ENCODE results near the gene LRRN2.

The LRRN2 gene

DNA sequence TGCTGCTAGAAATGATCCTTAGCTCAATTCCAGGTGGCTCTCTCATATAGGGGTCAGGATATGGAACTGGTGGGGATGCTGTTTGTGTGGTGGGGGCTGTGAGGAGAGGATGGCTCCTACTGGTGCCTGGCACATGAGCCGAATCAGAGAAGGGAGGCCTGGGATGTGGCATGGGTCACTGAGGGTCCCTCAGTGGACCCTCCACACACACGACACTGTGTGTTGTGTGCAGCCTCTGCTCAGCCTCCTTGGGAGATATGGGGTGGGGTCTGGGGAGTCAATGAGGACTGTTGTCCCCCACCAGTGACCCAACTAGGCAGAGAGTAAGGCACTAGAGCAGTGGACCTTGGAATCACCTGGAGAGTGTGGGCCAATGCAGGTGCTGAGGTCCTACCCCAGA lies 3.2 kb upstream of the LRRN2 start:
- DNase-seq = no peak

DNA sequence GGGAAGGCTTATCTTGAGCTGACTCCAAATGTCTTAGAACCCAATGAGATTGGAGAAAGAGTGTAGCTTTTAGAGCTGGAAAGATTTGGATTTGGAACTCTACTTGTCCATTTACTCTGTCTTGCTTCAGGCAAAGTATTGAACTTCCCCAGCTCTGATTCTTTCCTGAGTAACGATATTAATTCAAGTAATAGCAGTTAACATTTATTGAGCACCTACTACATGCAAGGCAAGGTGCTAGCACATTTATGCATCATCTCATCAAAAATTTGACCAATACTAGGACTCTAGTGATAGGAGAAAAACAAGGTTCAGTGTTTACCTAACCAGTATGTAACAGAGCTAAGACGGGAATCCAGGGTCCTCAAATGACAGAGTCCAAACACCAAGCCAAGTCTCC lies 2.5 kb upstream of the LRRN2 start:
- DNase-seq = no peak

DNA sequence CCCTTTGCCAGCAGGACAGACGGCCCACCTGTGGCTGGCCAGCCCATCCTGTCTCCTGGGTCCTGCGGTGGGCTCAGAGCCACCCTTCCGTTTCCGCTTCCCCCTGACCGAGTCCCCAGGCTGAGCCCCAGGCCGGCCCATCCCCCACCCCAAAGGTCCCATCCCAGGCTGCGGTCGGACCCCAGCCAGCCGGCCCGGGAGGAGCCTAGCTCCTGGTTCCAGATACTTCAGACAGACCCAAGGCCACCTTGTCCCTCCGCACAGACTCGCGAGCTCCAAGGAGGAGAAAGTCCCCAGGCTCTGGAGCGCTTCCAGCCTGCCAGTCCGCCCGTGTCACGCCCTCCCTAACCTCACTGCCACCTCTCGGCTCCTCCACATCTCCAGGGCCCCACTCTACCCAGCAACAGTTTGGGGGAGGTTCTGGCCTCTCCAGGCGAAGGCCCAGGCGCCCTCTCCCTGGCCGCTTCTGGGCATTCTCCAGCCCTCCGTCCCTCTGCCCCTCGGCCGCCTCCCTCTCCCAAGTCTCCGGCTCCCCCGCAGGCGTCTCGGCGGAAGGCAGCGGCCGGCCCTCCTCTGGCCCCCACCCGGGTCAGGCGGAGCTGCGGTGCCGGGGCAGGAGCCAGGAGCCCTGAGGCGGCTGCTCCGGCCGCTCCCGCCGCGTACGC lies 835 bp downstream of the LRRN2 start:
- DNase-seq = no peak

DNA sequence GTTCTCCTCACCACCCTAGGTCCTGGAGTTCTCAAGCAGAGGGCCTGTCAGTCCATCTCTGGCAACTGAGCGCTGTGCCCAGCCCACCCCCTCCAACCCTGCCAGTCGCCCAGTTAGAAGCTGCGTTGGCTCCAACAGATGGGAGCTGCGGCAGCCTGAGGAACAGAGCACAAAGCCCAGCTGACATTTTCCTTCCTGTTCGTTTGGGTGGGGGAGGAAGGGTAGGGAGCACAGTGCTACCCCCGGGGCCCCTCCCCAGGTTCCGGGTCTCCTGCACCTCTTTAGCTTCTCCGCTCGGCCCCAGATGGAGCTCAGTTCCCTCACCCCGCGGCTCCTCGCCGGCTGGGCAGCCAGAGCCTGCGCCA lies 1.4 kb downstream of the LRRN2 start:
- DNase-seq = no peak

DNA sequence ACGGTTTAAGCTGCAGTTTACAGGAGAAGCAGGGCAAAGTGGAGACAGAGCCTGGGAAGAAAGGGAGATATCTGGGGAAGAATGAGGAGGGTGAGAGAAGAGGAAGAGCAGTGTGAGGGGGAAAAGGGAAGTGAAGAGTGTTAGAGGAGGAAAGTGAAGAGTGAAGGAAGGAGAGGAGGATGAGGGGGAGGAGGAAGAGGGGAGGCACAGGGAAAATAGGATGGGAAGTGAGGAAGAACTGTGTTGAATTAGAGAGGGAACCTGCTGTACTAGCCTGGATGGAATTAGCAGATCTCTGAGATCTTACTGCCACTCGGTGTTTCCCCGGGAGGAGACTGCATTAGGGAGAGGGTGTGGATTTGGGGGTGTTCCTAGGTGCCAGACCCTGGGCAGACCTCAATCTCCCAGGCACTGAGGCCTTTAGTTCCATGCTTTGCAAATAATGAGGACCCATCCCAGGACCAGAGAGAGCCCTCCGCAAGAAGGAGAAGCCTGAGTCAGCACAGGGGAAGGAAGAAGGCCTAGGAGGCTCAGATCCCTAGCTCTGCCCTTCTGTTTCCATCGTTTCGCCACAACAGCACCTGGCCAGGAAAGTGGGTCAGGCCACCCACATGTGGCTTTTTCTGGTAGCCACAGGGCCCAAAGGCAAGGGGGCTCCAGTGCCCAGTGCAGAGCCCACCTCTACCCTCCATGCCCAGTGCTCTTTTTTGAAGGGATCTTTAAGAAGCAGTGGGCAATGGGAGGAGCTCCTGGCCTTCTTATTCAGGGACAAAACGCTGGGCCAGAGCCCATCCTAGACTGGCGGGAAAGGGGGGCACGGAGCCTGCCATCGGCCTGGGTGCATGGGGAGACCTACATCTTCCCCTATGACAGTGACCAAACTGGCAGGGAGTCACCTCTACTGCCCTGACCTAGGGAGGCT lies 2.0 kb downstream of the LRRN2 start:
- DNase-seq = no peak

DNA sequence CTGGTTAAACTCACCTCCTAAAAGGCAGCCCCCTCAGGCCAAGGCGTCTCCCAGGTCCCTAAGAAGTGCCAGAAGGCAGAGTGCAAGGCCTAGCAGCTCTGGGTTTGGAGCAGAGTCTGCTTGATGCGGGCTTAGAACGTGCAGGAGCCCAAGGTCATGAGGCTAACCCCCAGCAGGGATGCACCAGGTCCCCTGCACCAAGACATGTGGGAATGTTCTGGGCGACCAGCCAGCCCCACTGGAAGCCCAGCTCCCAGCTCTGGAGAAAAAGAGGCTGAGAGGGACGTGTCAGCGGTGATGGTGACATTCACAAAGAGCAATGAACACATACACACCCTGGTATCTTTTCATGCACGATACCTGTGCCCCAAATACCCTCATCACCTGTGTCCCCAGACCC lies 5.1 kb downstream of the LRRN2 start:
- DNase-seq = no peak

- DNase-seq = no peak
These were observed 5.5 kb downstream of the LRRN2 start for GRCh38 chr1:204680051-204680450.

GRCh38 chr1:204678721-204679475 lies 6.6 kb downstream of the LRRN2 start:
- no peak for DNase-seq

DNA sequence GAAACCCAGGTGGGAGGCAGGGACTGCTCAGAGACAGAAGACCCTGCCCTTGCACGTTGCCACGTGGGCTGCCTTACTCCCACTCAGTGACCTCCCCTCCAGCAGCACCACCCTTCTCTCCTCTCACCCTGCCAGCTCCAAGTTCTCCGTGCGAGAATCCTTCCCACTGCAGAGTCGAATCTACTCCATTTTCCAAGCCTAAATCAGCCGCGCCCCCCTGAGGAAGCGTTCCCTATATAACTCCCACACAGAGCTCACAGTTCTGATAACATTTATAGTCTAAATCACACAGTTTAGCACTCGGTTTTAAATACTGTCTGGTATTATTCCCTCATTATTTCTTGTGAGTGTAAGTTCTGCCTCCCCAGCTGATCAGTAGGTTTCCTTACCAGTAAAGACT lies 7.7 kb downstream of the LRRN2 start:
- no peak for DNase-seq

GRCh38 chr1:204676043-204676442 lies 9.5 kb downstream of the LRRN2 start:
- DNase-seq = no peak

DNA sequence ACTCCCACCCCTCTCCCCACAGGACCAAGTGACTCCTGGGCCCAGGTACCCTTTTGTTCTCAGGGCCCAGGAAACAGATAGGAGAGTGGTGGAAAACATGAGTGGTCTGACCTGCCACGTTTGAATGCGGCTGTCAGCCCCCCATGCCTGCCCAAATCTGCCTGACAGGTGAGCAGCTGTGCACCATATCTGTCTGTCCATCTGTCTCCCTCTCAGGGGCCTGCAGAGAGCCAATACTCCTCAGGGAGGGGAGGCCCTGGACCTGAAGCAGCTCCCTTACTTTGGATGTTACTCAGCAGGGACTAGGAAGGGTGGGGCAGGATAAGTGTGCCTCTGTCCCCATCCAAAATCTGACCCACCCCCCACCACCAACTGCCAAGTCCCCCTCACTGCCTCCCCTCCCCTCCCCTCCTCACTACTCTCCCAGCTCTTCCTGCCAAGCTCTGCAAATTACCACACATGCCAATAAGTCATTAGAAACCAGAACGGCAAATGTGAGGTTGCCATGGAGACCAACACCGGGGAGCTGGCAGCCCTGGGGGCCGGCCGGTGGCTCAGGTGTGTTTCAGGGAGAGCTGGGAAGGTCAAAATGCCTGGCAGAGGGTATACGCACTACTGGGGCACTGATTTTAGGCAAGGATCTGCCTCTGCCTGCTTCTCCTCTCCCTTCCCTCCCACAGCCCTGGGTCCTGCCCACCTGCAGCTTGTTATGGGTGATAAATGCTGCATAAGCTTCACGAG lies 11.5 kb downstream of the LRRN2 start:
- DNase-seq = no peak

- DNase-seq = no peak
These were observed 12.3 kb downstream of the LRRN2 start for GRCh38 chr1:204673209-204673608.

GRCh38 chr1:204672482-204673121 lies 12.9 kb downstream of the LRRN2 start:
- DNase-seq = no peak

GRCh38 chr1:204672069-204672468 lies 13.5 kb downstream of the LRRN2 start:
- no peak for DNase-seq

GRCh38 chr1:204670152-204670927 lies 15.2 kb downstream of the LRRN2 start:
- DNase-seq = no peak

- DNase-seq = no peak
These were observed 16.0 kb downstream of the LRRN2 start for GRCh38 chr1:204669579-204669978.

DNA sequence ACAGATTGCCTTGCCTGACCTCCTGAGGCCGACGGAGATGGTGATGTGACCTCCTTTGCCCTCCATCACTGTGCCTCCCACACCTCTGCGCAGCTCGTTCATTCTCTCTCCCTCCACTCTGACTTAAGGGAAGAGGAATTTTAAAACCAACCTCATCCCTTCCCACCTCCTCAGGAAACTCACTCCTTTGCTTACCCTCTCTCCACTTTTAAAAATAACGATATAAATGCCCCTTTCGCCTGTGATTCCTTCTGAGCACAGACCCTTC lies 21.2 kb downstream of the LRRN2 start:
- no peak for DNase-seq

GRCh38 chr1:204663644-204664383 lies 21.7 kb downstream of the LRRN2 start:
- no peak for DNase-seq

DNA sequence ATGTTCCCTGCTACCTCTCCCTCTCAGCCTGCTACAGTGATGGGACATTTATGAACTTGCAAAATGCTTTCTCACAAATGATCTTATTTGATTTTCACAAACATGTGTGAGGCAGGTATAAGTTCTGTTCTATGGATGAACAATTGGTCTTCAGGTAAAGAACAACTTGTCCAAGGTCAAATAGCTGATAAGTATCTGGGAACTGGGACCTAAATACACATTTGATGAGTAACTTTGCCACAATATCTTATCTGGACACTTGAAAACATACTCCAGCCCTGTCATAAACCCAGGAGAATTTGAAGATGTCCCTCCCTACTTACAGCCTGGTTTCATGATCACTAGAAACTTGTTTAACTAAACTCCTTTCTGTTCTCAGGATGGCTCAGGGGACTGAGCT lies 23.0 kb downstream of the LRRN2 start:
- DNase-seq = no peak

- DNase-seq = peak in 2 of 3 donors; percentile 17 to 40
These were observed 25.0 kb downstream of the LRRN2 start for GRCh38 chr1:204660509-204660908.

DNA sequence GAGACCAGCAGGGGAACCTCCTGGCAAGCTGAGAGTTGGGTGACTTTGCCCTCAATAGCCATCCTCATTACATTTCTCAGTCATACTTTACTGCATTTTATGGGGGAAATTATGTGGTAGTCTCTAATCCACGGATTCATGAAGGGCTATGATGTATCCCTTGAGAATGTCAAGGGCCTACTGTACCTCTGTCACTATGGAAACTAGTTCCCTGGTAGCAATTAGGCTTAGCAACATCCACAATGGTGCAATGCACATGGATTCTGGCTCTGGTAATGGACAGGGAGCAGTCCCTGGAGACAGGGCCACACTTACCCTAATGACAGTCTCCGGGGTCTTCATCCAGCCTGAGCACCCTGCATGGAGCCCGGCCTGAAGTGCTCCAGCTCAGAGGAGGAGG lies 26.5 kb downstream of the LRRN2 start:
- DNase-seq = no peak

Measured in suppressor macrophage treated with lipopolysaccharide for 1 hour (primary cell).